C4-2B (cell line): ENCODE results near the gene INPP5J.

Experiments used
- ZFX ChIP-seq: fragments of 450-650 bp; IDR thresholded peaks from 2 replicates; pipeline ENCODE4 v1.6.1; 2017
- TF ChIP-seq, protein P1 (sequence below): fragments of 450-650 bp; conservative IDR thresholded peaks from 2 replicates; pipeline ENCODE4 v1.5.1; 2017; ENCODE audit warnings: mild to moderate bottlenecking

- TF ChIP-seq, protein P1, sequence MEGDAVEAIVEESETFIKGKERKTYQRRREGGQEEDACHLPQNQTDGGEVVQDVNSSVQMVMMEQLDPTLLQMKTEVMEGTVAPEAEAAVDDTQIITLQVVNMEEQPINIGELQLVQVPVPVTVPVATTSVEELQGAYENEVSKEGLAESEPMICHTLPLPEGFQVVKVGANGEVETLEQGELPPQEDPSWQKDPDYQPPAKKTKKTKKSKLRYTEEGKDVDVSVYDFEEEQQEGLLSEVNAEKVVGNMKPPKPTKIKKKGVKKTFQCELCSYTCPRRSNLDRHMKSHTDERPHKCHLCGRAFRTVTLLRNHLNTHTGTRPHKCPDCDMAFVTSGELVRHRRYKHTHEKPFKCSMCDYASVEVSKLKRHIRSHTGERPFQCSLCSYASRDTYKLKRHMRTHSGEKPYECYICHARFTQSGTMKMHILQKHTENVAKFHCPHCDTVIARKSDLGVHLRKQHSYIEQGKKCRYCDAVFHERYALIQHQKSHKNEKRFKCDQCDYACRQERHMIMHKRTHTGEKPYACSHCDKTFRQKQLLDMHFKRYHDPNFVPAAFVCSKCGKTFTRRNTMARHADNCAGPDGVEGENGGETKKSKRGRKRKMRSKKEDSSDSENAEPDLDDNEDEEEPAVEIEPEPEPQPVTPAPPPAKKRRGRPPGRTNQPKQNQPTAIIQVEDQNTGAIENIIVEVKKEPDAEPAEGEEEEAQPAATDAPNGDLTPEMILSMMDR, result no peak
- no peak for TF ChIP-seq ZFX
Observed at GRCh38 chr22:31139866-31140716, 17.3 kb downstream of the INPP5J start, which contains the start of gene PLA2G3.
